Lung (tissue), 12 donors: ENCODE results near the gene DUS2. TPM values are rescaled to one million over a fixed set of nuclear protein-coding genes. Genes with fewer than 3 reads are reported as not detected.

Experiments used
- ATAC-seq: fragments of 200-7000 bp; cut with Tn5 transposase; one replicate; pipeline ENCODE4 v1.9.1; 2020; ENCODE audit warnings: moderate number of reproducible peaks; ENCODE audit not compliant: insufficient read depth, low FRiP score
- DNase-seq, 3 donors: peaks; one replicate each; pipeline ENCODE4 v3.0.0-alpha.2; 2013 to 2017
- H3K27ac ChIP-seq, 2 donors: one replicate each; pipeline ENCODE4 v1.5.1; 2013; ENCODE audit warnings: mild to moderate bottlenecking in 2 of 2, moderate library complexity in 2 of 2, control low read depth in 1 of 2, inconsistent platforms in 1 of 2, low read depth in 1 of 2, low read length in 1 of 2
- H3K27me3 ChIP-seq, 3 donors: one replicate each; pipeline ENCODE4 v1.5.1; 2013; ENCODE audit warnings: low read length in 2 of 3; ENCODE audit not compliant: control insufficient read depth in 3 of 3, insufficient read depth in 3 of 3
- H3K36me3 ChIP-seq, 4 donors: one replicate each; pipeline ENCODE4 v1.5.1; 2013; ENCODE audit warnings: low read length in 4 of 4, mild to moderate bottlenecking in 1 of 4, moderate library complexity in 1 of 4; ENCODE audit not compliant: control insufficient read depth in 4 of 4, insufficient read depth in 4 of 4
- H3K4me1 ChIP-seq, 5 donors: one replicate each; pipeline ENCODE4 v1.5.1; 2013; ENCODE audit warnings: low read length in 5 of 5, mild to moderate bottlenecking in 2 of 5, moderate library complexity in 1 of 5; ENCODE audit not compliant: control insufficient read depth in 5 of 5, insufficient read depth in 5 of 5
- H3K4me3 ChIP-seq: one replicate; pipeline ENCODE4 v1.5.1; 2013; ENCODE audit warnings: mild to moderate bottlenecking, control low read depth, moderate library complexity
- H3K9ac ChIP-seq, 2 donors: one replicate each; pipeline ENCODE4 v1.5.1; 2013; ENCODE audit warnings: low read length in 2 of 2, control low read depth in 1 of 2; ENCODE audit not compliant: insufficient read depth in 1 of 2
- H3K9me3 ChIP-seq, 4 donors: one replicate each; pipeline ENCODE4 v1.5.1; 2013; ENCODE audit warnings: low read length in 3 of 4, mild to moderate bottlenecking in 1 of 4, moderate library complexity in 1 of 4; ENCODE audit not compliant: control insufficient read depth in 4 of 4, insufficient read depth in 3 of 4
- WGBS, 2 donors: extraction: QIAGEN DNeasy Blood & Tissue Kit; methylation state at CpG; one replicate each; pipeline ENCODE4 v1.1.7; 2013; 5-methylcytosine and 5-hydroxymethylcytosine counted together
- polyA plus RNA-seq, 2 donors: library from polyadenylated mRNA; stranded (reverse); fragments of 200-250 nt; gene quantifications; one replicate each; pipeline ENCODE4 v1.2.1, GENCODE V29; 2013
- total RNA-seq, 2 donors: library from RNA; depleted of rRNA in 1 of 2; stranded (reverse); fragments of >200 nt in 1 of 2; gene quantifications; one replicate each; pipeline ENCODE4 v1.2.1, GENCODE V29; 2014 to 2021
- TF ChIP-seq, protein P1 (sequence below): IDR thresholded peaks from 2 replicates; pipeline ENCODE4 v1.5.1; 2012; ENCODE audit warnings: mild to moderate bottlenecking; ENCODE audit errors: control extremely low read depth, extremely low read depth
- donor health status: control.
- donor health status: control.
- donor health status: Bipolar disorder and iron deficiency.
- donor health status: healthy.
- donor health status: DM: yes; HTN: yes; CAD: no.

The DUS2 gene
- total and polyA plus RNA-seq, 4 donors: 8.1 to 17.1 (median 13.7) TPM

DNA sequence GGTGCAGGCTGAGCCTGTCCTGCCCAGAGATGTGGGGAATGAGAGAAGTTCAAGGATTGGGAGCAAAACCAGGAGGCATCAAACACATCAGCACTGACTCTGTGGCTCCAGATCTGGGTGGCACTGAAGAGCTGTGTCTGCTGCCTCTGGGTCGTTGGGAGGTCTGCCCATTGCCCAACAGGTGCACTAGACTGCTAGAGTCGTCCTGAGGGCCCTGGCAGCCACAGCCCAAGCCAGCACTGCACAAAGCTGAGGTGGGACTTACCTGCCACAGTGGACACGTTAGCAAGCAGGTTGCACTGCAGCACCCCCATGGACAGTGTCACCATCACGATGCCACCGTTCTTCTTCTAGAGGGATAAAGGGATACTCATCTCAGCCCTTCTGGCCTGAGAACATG, 46.1 kb upstream of the DUS2 start:
- 70 to 72% methylated on average over 5 of the region's 5 CpGs for WGBS, 2 donors
- H3K27ac ChIP-seq: no peak overlapping the region
- TF ChIP-seq, protein P1, sequence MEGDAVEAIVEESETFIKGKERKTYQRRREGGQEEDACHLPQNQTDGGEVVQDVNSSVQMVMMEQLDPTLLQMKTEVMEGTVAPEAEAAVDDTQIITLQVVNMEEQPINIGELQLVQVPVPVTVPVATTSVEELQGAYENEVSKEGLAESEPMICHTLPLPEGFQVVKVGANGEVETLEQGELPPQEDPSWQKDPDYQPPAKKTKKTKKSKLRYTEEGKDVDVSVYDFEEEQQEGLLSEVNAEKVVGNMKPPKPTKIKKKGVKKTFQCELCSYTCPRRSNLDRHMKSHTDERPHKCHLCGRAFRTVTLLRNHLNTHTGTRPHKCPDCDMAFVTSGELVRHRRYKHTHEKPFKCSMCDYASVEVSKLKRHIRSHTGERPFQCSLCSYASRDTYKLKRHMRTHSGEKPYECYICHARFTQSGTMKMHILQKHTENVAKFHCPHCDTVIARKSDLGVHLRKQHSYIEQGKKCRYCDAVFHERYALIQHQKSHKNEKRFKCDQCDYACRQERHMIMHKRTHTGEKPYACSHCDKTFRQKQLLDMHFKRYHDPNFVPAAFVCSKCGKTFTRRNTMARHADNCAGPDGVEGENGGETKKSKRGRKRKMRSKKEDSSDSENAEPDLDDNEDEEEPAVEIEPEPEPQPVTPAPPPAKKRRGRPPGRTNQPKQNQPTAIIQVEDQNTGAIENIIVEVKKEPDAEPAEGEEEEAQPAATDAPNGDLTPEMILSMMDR: no peak
- no peaks in the 10 kb centered on the region for H3K4me1 ChIP-seq
- no peaks in the 10 kb centered on the region for H3K27me3 ChIP-seq
- no peak for ATAC-seq
- no peaks in the 10 kb centered on the region for H3K9me3 ChIP-seq
- H3K4me3 ChIP-seq: no peak overlapping the region
- H3K36me3 ChIP-seq: no peaks in the 10 kb centered on the region
- H3K9ac ChIP-seq: no peak overlapping the region
- DNase-seq: no peak

DNA sequence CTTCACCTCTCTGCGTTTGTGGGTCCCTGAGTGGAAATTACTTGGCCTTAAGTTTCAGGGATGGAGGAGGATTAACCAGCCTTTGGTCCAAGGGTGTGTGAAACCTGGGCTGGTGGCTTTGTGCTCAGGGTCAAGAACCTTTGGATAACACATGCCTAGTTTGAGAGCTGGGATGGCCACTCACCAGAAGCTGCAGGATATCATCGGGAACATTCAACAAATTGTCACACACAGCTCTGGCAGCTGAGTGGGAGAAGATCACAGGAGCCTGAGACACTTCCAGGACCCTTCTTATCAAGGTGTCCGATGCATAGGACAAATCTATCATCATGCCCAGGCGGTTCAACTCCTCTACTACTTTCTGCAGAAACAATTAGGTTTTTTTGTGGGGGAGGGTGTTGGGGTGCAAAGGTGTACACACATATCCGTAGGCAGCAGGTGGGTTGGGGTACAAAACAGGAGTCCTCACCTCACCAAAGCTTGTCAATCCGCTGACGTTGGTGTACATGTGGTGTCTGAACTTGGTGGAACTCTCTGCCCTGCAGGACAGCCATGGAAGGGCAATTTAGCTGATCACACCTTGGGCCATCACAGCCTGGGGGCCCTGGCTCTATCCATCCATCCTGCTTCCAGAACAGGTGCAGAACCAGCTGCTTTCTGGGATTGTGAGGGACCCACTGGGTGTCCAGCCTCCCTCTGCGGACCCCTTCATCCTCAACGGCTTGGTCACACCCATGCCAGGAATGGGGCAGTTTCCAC, 45.4 kb upstream of the DUS2 start:
- TF ChIP-seq, protein P1: no peak
- WGBS, 2 donors: 84 to 88% methylated on average over 9 of the region's 9 CpGs
- Histone ChIP-seq H3K27me3 (no peaks in the 10 kb centered on the region), H3K27ac (no peak overlapping the region), H3K4me1 (no peaks in the 10 kb centered on the region), H3K4me3 (no peak overlapping the region), H3K9ac (no peak overlapping the region), H3K9me3 (no peaks in the 10 kb centered on the region), H3K36me3 (no peaks in the 10 kb centered on the region)
- ATAC-seq (no peak), DNase-seq (no peak)

DNA sequence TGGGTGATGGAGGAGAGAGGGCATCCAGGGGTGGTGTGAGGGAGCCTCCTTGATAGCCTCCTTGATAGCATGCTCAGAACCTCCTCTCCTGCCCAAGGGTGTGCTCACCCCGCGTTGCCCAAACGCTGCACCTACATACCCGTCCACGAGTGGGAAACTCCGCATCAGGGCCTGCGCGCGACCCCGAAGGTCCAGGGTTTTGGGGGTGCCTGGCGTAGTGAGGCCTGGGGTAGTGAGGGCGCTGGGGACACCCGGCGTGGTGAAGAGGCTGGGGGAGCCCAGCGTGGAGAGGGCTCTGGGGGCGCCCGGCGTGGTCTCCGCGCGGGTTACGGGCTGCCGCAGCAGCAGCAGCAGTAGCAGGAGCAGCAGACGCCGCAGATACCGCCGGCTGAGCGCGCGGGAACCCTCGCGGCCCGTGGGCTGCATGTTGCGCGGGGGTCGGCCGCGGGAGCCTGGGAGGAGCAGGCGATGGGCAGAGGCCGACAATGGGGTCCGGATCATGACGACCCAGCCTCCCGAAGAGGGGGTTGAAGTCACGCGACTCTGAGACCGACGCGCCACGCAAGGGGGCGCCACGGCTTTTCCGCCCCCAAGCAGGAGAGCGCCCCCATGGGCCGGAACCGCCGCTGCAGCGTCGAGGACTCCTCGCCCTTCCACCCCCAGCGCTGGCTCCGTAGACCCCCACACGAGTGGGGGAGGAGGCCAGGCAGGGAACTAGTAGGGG, 43.0 kb upstream of the DUS2 start, which contains the start of gene DPEP3:
Gene DPEP3, minus strand, starts transcription at position 545 of the 724 bp plus-strand sequence. Its CDS starts 119 bp downstream, at position 426.
- no peaks in the 10 kb centered on the region for H3K9me3 ChIP-seq
- H3K27ac ChIP-seq: no peak within 1 kb of the TSS
- H3K4me3 ChIP-seq: no peak within 1 kb of the TSS
- DNase-seq: no peak
- no peak for ATAC-seq
- H3K9ac ChIP-seq: no peak within 1 kb of the TSS
- no peaks in the 10 kb centered on the region for H3K27me3 ChIP-seq
- 66 to 70% methylated on average over 59 to 62 of the region's 62 CpGs for WGBS, 2 donors
- no peaks in the 10 kb centered on the region for H3K36me3 ChIP-seq
- peaks cover 0 to 4% (median 0%) of the 10 kb centered on the region in 5 donors for H3K4me1 ChIP-seq
- TF ChIP-seq, protein P1: no peak
